Right renal cortex interstitium (tissue), 3 donors: Measurements from ENCODE around the gene JMJD8. TPM values are rescaled to one million over a fixed set of nuclear protein-coding genes. Genes with fewer than 3 reads are reported as not detected.

Experiments used
- DNase-seq, 3 donors: peaks; one replicate each; pipeline ENCODE4 v3.0.0-alpha.2; 2013; ENCODE audit warnings: low read depth in 3 of 3, low spot score in 2 of 3
- polyA plus RNA-seq, 3 donors: library from polyadenylated mRNA; unstranded; fragments of 120-200 nt; gene quantifications; one replicate each; pipeline ENCODE4 v1.2.1, GENCODE V29; 2013; ENCODE audit not compliant: insufficient read length in 3 of 3

The JMJD8 gene
- polyA plus RNA-seq, 3 donors = 56.0 to 68.0 (median 65.2) TPM

GRCh38 chr16:666572-666971, 17.6 kb downstream of the JMJD8 start:
- no peak for DNase-seq

- no peak for DNase-seq
Observed at GRCh38 chr16:662597-662996, 21.5 kb downstream of the JMJD8 start.

GRCh38 chr16:662095-662494, 22.0 kb downstream of the JMJD8 start:
- DNase-seq = no peak

GRCh38 chr16:661184-661821, 22.8 kb downstream of the JMJD8 start:
- DNase-seq = no peak

GRCh38 chr16:660459-661183, 23.5 kb downstream of the JMJD8 start:
- no peak for DNase-seq

- DNase-seq = no peak
Observed at GRCh38 chr16:660132-660458, 24.0 kb downstream of the JMJD8 start.

GRCh38 chr16:659618-660017, 24.5 kb downstream of the JMJD8 start:
- no peak for DNase-seq

- DNase-seq = no peak
Observed at GRCh38 chr16:658679-659571, 25.2 kb downstream of the JMJD8 start.

GRCh38 chr16:657487-657886, 26.6 kb downstream of the JMJD8 start:
- no peak for DNase-seq

GRCh38 chr16:654034-654433, 30.1 kb downstream of the JMJD8 start:
- no peak for DNase-seq

- no peak for DNase-seq
Observed at GRCh38 chr16:652454-653305, 31.5 kb downstream of the JMJD8 start.

GRCh38 chr16:651844-652243, 32.3 kb downstream of the JMJD8 start:
- DNase-seq = no peak

- no peak for DNase-seq
Observed at GRCh38 chr16:649631-650030, 34.5 kb downstream of the JMJD8 start.

GRCh38 chr16:648781-649589, 35.1 kb downstream of the JMJD8 start, which contains the start of gene WDR90:
Gene WDR90, plus strand, starts transcription at chr16:649365. Its CDS starts 52 bp downstream, at chr16:649417.
- DNase-seq = peak; percentile 68 to 80 (median 74)

GRCh38 chr16:648071-648780, 35.9 kb downstream of the JMJD8 start:
- DNase-seq = no peak

GRCh38 chr16:647173-647902, 36.8 kb downstream of the JMJD8 start:
- no peak for DNase-seq

GRCh38 chr16:646679-647172, 37.4 kb downstream of the JMJD8 start:
- DNase-seq = no peak
